ENCODE measurements around the gene HTN3. TPM values are rescaled to one million over a fixed set of nuclear protein-coding genes. Genes with fewer than 3 reads are reported as not detected.
"Not testable (repeated sequence)": the region's sequence is repeated elsewhere in the genome, so short reads cannot be mapped to it uniquely, and the experiment has no call there.

HTN3 gene
- not detected in 2 replicates for total RNA-seq (2014; rRNA removed; shearing (Covaris generic))

DNA sequence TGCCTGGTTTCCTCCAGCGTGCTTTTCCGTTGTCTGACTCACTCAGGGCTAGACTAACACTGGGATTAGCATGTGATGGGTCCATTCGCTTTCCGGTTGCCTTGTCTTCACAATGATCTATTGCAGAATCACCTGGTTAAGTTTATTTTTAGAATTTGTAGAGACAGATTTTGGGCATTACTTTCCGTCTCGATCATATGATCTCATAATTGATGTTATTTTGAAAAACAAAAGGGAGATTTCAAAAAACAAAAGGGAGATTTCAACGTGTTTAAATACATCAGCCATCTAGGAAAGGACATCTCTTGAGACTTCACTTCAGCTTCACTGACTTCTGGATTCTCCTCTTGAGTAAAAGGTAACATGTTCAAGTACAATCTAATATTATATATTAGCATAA, at the start of gene HTN3:
Gene HTN3 (plus strand): TSS at position 301 of the 400 bp plus-strand sequence. CDS start 2,282 bp downstream, outside the sequence.
- H3K36me3 ChIP-seq; H3K4me3 ChIP-seq; H3K4me1 ChIP-seq (replicated peaks); H3K9me3 ChIP-seq (replicated peaks); DNase-seq (ENCODE audit: low read depth in 1 of 2, low spot score in 2 of 2); H3K27me3 ChIP-seq (replicated peaks); H3K27ac ChIP-seq: not testable (repeated sequence)

GRCh38 chr4:69984030-69984443, 44.2 kb upstream of the HTN3 start:
- no peak overlapping the region for H3K4me3 ChIP-seq
- no peaks in the 10 kb centered on the region for H3K9me3 ChIP-seq (replicated peaks)
- no peak overlapping the region for H3K27ac ChIP-seq
- H3K27me3 ChIP-seq (replicated peaks): no peaks in the 10 kb centered on the region
- H3K4me1 ChIP-seq (replicated peaks): no peaks in the 10 kb centered on the region
- H3K36me3 ChIP-seq: no peaks in the 10 kb centered on the region
- no peak for DNase-seq (ENCODE audit: low read depth in 1 of 2, low spot score in 2 of 2)

DNA sequence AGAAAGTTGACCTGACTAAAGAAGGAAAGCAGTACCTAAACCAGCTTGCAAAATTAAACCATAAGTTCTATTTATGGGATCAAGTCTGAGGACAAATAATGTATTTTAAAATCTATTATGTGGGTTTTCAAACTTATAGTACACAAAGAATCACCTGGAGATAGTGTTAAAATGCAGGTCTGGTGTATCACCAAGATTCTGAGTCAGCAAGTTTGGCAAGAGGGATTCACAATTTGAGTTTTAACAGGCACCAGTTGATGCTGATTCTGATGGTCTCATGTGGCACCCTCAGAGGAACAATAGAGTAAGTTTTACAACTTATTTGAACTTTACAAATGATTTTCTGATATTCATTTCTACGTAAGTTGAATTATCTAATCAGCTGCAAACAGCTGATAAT, 41.6 kb upstream of the HTN3 start:
- Histone ChIP-seq H3K9me3 (replicated peaks) (no peaks in the 10 kb centered on the region), H3K27ac (no peak overlapping the region), H3K27me3 (replicated peaks) (no peaks in the 10 kb centered on the region), H3K36me3 (no peaks in the 10 kb centered on the region), H3K4me1 (replicated peaks) (no peaks in the 10 kb centered on the region), H3K4me3 (no peak overlapping the region)
- DNase-seq (ENCODE audit: low read depth in 1 of 2, low spot score in 2 of 2): no peak

GRCh38 chr4:69991016-69991415, 37.2 kb upstream of the HTN3 start:
- Histone ChIP-seq H3K27ac (no peak overlapping the region), H3K9me3 (replicated peaks) (no peaks in the 10 kb centered on the region), H3K4me3 (no peak overlapping the region), H3K36me3 (no peaks in the 10 kb centered on the region), H3K4me1 (replicated peaks) (no peaks in the 10 kb centered on the region), H3K27me3 (replicated peaks) (no peaks in the 10 kb centered on the region)
- DNase-seq (ENCODE audit: low read depth in 1 of 2, low spot score in 2 of 2): no peak

DNA sequence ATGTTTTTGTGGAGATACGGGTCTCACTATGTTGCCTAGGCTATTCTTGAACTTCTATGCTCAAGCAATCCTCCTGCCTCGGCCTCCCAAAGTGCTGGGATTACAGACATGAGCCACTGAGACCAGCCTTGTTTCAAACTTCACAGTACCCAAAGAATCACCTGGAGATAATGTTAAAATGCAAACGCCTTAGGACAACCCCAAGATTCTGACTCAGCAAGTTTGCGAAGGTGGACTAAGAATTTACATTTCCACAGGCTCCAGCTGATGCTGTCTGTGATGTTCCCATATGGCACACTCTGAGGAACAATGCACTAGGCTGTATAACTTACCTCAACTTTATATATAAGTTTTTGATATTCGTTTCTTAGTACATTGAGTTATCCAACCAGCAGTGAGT, 33.5 kb upstream of the HTN3 start:
- H3K4me3 ChIP-seq: no peak overlapping the region
- no peaks in the 10 kb centered on the region for H3K9me3 ChIP-seq (replicated peaks)
- H3K36me3 ChIP-seq: no peaks in the 10 kb centered on the region
- no peaks in the 10 kb centered on the region for H3K4me1 ChIP-seq (replicated peaks)
- DNase-seq (ENCODE audit: low read depth in 1 of 2, low spot score in 2 of 2): no peak
- H3K27me3 ChIP-seq (replicated peaks): no peaks in the 10 kb centered on the region
- no peak overlapping the region for H3K27ac ChIP-seq

GRCh38 chr4:69995526-69996016, 32.7 kb upstream of the HTN3 start, which contains the start of gene STATH:
STATH (plus strand) TSS chr4:69995966; CDS start chr4:69998438, 2,472 bp downstream.
- H3K27ac ChIP-seq: no peak within 1 kb of the TSS
- H3K9me3 ChIP-seq (replicated peaks): no peaks in the 10 kb centered on the region
- no peaks in the 10 kb centered on the region for H3K27me3 ChIP-seq (replicated peaks)
- no peak within 1 kb of the TSS for H3K4me3 ChIP-seq
- H3K36me3 ChIP-seq: no peaks in the 10 kb centered on the region
- DNase-seq (ENCODE audit: low read depth in 1 of 2, low spot score in 2 of 2): no peak
- no peaks in the 10 kb centered on the region for H3K4me1 ChIP-seq (replicated peaks)

DNA sequence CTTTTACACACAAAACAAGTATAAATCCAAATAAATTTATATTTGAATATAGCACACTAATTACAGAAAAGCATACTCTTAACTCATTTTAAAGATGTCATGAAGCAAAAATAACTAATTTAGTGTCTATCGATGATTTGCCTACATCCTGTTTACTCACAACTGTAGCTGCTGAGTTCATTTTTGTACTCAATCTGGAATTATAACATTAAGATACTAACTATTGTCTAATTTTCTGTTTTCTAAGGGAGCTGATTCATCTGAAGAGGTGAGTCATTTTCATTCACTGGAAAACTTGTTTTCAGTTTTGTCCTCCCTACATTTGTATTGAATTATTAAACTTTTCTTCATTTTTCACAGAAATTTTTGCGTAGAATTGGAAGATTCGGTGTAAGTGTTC, 28.8 kb upstream of the HTN3 start:
- Histone ChIP-seq H3K27ac (no peak overlapping the region), H3K36me3 (no peaks in the 10 kb centered on the region), H3K27me3 (replicated peaks) (no peaks in the 10 kb centered on the region), H3K4me1 (replicated peaks) (no peaks in the 10 kb centered on the region), H3K4me3 (no peak overlapping the region), H3K9me3 (replicated peaks) (no peaks in the 10 kb centered on the region)
- DNase-seq (ENCODE audit: low read depth in 1 of 2, low spot score in 2 of 2): no peak

DNA sequence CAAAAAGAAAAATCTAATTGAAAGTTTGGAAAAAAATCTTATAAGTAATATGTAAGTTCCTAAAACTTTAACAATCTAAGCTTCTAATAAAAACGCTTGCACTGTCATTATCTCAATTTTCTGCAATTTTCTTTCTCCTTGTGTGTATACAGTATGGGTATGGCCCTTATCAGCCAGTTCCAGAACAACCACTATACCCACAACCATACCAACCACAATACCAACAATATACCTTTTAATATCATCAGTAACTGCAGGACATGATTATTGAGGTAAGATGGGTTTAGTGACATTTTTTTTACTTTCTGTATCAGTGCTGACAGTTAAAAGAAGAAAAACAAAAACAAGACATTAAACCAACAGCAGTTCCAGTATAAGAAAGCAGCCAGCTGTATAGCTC, 27.5 kb upstream of the HTN3 start:
- DNase-seq (ENCODE audit: low read depth in 1 of 2, low spot score in 2 of 2): no peak
- no peaks in the 10 kb centered on the region for H3K36me3 ChIP-seq
- H3K4me1 ChIP-seq (replicated peaks): no peaks in the 10 kb centered on the region
- no peaks in the 10 kb centered on the region for H3K9me3 ChIP-seq (replicated peaks)
- H3K4me3 ChIP-seq: no peak overlapping the region
- H3K27me3 ChIP-seq (replicated peaks): no peaks in the 10 kb centered on the region
- no peak overlapping the region for H3K27ac ChIP-seq

GRCh38 chr4:70002507-70002906, 25.8 kb upstream of the HTN3 start:
- no peaks in the 10 kb centered on the region for H3K9me3 ChIP-seq (replicated peaks)

DNA sequence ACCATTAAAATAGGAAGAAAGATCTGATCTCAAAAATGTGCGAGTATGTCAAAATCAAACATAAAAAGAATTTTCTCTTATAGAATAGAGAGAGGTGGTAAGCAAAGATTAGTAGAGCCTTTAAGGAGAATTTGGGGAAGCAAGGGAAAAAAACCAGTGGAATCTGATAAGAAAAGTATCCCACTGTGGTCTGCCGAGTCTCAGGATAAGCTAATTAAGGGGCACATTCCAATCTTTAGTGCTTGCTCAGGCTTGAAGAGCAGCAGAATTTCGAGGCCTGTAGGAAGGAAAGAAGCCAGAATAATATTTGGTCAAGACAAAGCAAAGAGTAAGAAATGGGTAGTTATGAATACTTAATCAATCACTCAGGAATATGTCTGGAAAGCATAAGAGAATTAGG, 19.5 kb upstream of the HTN3 start:
- Histone ChIP-seq H3K27me3 (replicated peaks) (no peaks in the 10 kb centered on the region; the same call in 1 of the 2 replicates), H3K27ac (no peak overlapping the region), H3K4me3 (no peak overlapping the region), H3K9me3 (replicated peaks) (no peaks in the 10 kb centered on the region), H3K4me1 (replicated peaks) (no peaks in the 10 kb centered on the region), H3K36me3 (no peaks in the 10 kb centered on the region)
- no peak for DNase-seq (ENCODE audit: low read depth in 1 of 2, low spot score in 2 of 2)

More at GRCh38 chr4:70002507-70002906, 25.8 kb upstream of the HTN3 start:
- Histone ChIP-seq H3K36me3 (no peaks in the 10 kb centered on the region), H3K4me1 (replicated peaks) (no peaks in the 10 kb centered on the region), H3K27ac (no peak overlapping the region), H3K27me3 (replicated peaks) (no peaks in the 10 kb centered on the region; the same call in 1 of the 2 replicates), H3K4me3 (no peak overlapping the region)
- no peak for DNase-seq (ENCODE audit: low read depth in 1 of 2, low spot score in 2 of 2)

DNA sequence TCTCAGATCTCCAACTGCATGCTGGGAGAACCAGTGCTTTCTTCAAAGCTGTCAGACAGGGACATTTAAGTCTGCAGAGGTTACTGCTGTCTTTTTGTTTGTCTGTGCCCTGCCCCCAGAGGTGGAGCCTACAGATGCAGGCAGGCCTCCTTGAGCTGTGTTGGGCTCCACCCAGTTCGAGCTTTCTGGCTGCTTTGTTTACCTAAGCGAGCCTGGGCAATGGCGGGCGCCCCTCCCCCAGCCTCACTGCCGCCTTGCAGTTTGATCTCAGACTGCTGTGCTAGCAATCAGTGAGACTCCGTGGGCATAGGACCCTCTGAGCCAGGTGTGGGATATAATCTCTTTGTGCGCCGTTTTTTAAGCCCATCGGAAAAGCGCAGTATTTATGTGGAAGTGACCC, 9.3 kb upstream of the HTN3 start:
- not testable (repeated sequence) for H3K9me3 ChIP-seq (replicated peaks); H3K36me3 ChIP-seq; H3K27me3 ChIP-seq (replicated peaks); H3K4me3 ChIP-seq; H3K27ac ChIP-seq; DNase-seq (ENCODE audit: low read depth in 1 of 2, low spot score in 2 of 2); H3K4me1 ChIP-seq (replicated peaks)

- Histone ChIP-seq H3K9me3 (replicated peaks) (no peaks in the 10 kb centered on the region), H3K27me3 (replicated peaks) (no peaks in the 10 kb centered on the region), H3K36me3 (no peaks in the 10 kb centered on the region), H3K27ac (no peak overlapping the region), H3K4me1 (replicated peaks) (no peaks in the 10 kb centered on the region), H3K4me3 (no peak overlapping the region)
- DNase-seq (ENCODE audit: low read depth in 1 of 2, low spot score in 2 of 2): no peak
These were observed 5.0 kb upstream of the HTN3 start for GRCh38 chr4:70023218-70023617.

DNA sequence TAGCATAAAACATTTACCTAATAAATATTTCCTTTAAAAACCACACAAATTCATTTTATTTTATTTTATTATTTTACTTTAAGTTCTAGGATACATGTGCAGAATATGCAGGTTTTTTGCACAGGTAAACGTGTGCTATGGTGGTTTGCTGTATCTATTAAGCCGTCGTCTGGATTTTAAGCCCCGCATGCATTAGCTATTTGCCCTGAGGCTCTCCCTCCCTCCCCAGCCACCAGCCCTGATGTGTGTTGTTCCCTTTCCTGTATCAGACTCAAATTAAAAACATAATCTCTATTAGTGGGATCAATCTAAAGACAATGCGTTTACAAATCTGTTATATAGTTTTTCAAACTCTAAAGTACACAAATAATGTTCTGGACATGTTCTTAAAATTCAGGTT, 1.2 kb upstream of the HTN3 start:
- Histone ChIP-seq H3K36me3 (no peaks in the 10 kb centered on the region), H3K27ac (no peak overlapping the region), H3K4me1 (replicated peaks) (no peaks in the 10 kb centered on the region), H3K27me3 (replicated peaks) (no peaks in the 10 kb centered on the region), H3K4me3 (no peak overlapping the region), H3K9me3 (replicated peaks) (no peaks in the 10 kb centered on the region)
- DNase-seq (ENCODE audit: low read depth in 1 of 2, low spot score in 2 of 2): no peak

DNA sequence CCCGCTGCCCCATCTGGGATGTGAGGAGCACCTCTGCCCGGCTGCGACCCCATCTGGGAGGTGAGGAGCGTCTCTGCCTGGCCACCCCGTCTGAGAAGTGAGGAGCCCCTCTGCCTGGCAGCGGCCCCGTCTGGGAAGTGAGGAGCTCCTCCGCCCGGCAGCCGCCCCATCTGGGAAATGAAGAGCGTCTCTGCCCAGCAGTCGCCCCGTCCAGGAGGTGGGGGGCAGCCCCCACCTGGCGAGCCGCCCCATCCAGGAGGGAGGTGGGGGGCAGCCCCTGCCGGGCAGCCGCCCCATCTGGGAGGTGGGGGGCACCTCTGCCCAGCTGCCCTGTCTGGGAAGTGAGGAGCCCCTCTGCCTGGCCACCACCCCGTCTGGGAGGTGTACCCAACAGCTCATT, 9.3 kb downstream of the HTN3 start:
- H3K27me3 ChIP-seq (replicated peaks); H3K9me3 ChIP-seq (replicated peaks); H3K4me3 ChIP-seq; H3K4me1 ChIP-seq (replicated peaks); DNase-seq (ENCODE audit: low read depth in 1 of 2, low spot score in 2 of 2); H3K36me3 ChIP-seq; H3K27ac ChIP-seq: not testable (repeated sequence)

- H3K9me3 ChIP-seq (replicated peaks): not testable (repeated sequence)
These were observed 11.7 kb downstream of the HTN3 start for GRCh38 chr4:70039928-70040327.

More at GRCh38 chr4:70039928-70040327, 11.7 kb downstream of the HTN3 start:
- not testable (repeated sequence) for H3K4me3 ChIP-seq; H3K27ac ChIP-seq; H3K27me3 ChIP-seq (replicated peaks); H3K4me1 ChIP-seq (replicated peaks); DNase-seq (ENCODE audit: low read depth in 1 of 2, low spot score in 2 of 2); H3K36me3 ChIP-seq
